ENCODE measurements around the gene MAP3K2. TPM values are rescaled to one million over a fixed set of nuclear protein-coding genes. Genes with fewer than 3 reads are reported as not detected.

The MAP3K2 gene
- total and polyA plus RNA-seq, 2 experiments from 2014 or later: 10.2 to 23.5 TPM

GRCh38 chr2:127314193-127314988, 73.4 kb downstream of the MAP3K2 start:
- Mint-ChIP-seq H3K9me3 (no peaks in the 10 kb centered on the region), H3K36me3 (ENCODE audit: low read depth) (peaks cover 8% of the 10 kb centered on the region; the same call in 2 of the 3 replicates), H3K27ac (no peak overlapping the region), H3K27me3 (ENCODE audit: insufficient read depth, low read depth, poor library complexity) (no peaks in the 10 kb centered on the region), H3K4me3 (no peak overlapping the region), H3K4me1 (no peaks in the 10 kb centered on the region)
- Histone ChIP-seq H3K9me2 (ENCODE audit: insufficient read depth) (no peaks in the 10 kb centered on the region), H4K20me1 (replicated peaks; ENCODE audit: insufficient read depth) (no peaks in the 10 kb centered on the region), H3K27ac (ENCODE audit: low read depth) (no peak overlapping the region), H3K4me3 (no peak overlapping the region), H3K27me3 (ENCODE audit: insufficient read depth) (no peaks in the 10 kb centered on the region), H3K36me3 (ENCODE audit: insufficient read depth) (peaks cover 4% of the 10 kb centered on the region; the same call in 1 of the 2 replicates), H3K79me2 (replicated peaks; ENCODE audit: insufficient read depth) (no peaks in the 10 kb centered on the region), H3K4me1 (ENCODE audit: insufficient read depth) (no peaks in the 10 kb centered on the region), H2AFZ (no peak overlapping the region), H3F3A (replicated peaks; ENCODE audit: low read depth) (no peaks in the 10 kb centered on the region), H3K4me2 (no peak overlapping the region)
- no peak for ATAC-seq
- no peak for DNase-seq (ENCODE audit: low spot score)
- TF ChIP-seq CREB1 (CRISPR knock-in tag; IDR thresholded peaks at IDR 0.05; ENCODE audit: low read depth) (no peak), NANOG (IDR thresholded peaks at IDR 0.05; ENCODE audit: borderline replicate concordance) (no peak), CTCF (conservative IDR thresholded peaks at IDR 0.05; ENCODE audit: low read depth in 2 of 2) (no peak), EZH2 (IDR thresholded peaks at IDR 0.05; ENCODE audit: low read depth, unreplicated experiment) (no peak), EZH2phosphoT487 (IDR thresholded peaks at IDR 0.05; ENCODE audit: unreplicated experiment) (no peak), JUNB (IDR thresholded peaks at IDR 0.05; ENCODE audit: unreplicated experiment) (no peak), ETS1 (IDR thresholded peaks at IDR 0.05) (no peak), STAT1 (IDR thresholded peaks at IDR 0.05; ENCODE audit: unreplicated experiment) (no peak)
- TF ChIP-seq, protein P1, sequence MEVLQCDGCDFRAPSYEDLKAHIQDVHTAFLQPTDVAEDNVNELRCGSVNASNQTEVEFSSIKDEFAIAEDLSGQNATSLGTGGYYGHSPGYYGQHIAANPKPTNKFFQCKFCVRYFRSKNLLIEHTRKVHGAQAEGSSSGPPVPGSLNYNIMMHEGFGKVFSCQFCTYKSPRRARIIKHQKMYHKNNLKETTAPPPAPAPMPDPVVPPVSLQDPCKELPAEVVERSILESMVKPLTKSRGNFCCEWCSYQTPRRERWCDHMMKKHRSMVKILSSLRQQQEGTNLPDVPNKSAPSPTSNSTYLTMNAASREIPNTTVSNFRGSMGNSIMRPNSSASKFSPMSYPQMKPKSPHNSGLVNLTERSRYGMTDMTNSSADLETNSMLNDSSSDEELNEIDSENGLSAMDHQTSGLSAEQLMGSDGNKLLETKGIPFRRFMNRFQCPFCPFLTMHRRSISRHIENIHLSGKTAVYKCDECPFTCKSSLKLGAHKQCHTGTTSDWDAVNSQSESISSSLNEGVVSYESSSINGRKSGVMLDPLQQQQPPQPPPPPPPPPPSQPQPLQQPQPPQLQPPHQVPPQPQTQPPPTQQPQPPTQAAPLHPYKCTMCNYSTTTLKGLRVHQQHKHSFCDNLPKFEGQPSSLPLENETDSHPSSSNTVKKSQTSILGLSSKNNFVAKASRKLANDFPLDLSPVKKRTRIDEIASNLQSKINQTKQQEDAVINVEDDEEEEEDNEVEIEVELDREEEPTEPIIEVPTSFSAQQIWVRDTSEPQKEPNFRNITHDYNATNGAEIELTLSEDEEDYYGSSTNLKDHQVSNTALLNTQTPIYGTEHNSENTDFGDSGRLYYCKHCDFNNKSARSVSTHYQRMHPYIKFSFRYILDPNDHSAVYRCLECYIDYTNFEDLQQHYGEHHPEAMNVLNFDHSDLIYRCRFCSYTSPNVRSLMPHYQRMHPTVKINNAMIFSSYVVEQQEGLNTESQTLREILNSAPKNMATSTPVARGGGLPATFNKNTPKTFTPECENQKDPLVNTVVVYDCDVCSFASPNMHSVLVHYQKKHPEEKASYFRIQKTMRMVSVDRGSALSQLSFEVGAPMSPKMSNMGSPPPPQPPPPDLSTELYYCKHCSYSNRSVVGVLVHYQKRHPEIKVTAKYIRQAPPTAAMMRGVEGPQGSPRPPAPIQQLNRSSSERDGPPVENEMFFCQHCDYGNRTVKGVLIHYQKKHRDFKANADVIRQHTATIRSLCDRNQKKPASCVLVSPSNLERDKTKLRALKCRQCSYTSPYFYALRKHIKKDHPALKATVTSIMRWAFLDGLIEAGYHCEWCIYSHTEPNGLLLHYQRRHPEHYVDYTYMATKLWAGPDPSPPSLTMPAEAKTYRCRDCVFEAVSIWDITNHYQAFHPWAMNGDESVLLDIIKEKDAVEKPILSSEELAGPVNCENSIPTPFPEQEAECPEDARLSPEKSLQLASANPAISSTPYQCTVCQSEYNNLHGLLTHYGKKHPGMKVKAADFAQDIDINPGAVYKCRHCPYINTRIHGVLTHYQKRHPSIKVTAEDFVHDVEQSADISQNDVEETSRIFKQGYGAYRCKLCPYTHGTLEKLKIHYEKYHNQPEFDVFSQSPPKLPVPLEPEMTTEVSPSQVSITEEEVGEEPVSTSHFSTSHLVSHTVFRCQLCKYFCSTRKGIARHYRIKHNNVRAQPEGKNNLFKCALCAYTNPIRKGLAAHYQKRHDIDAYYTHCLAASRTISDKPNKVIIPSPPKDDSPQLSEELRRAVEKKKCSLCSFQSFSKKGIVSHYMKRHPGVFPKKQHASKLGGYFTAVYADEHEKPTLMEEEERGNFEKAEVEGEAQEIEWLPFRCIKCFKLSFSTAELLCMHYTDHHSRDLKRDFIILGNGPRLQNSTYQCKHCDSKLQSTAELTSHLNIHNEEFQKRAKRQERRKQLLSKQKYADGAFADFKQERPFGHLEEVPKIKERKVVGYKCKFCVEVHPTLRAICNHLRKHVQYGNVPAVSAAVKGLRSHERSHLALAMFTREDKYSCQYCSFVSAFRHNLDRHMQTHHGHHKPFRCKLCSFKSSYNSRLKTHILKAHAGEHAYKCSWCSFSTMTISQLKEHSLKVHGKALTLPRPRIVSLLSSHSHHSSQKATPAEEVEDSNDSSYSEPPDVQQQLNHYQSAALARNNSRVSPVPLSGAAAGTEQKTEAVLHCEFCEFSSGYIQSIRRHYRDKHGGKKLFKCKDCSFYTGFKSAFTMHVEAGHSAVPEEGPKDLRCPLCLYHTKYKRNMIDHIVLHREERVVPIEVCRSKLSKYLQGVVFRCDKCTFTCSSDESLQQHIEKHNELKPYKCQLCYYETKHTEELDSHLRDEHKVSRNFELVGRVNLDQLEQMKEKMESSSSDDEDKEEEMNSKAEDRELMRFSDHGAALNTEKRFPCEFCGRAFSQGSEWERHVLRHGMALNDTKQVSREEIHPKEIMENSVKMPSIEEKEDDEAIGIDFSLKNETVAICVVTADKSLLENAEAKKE (CRISPR knock-in tag; IDR thresholded peaks at IDR 0.05): no peak
